GM23338 (cell line): Measurements from ENCODE around the gene RNF182. TPM values are rescaled to one million over a fixed set of nuclear protein-coding genes. Genes with fewer than 3 reads are reported as not detected.

Experiments used
- ATAC-seq: fragments of 200-7000 bp; cut with Tn5 transposase; 3 replicates; pipeline ENCODE4 v1.9.1; 2020
- DNase-seq: peaks from one replicate; pipeline ENCODE4 v3.0.0-alpha.2; 2015; ENCODE audit warnings: low spot score
- H2AFZ ChIP-seq: fragments of 200-600 bp; sonication (generic); 2 replicates; pipeline ENCODE4 v1.8.0; 2016; ENCODE audit warnings: antibody characterized with exemption, mild to moderate bottlenecking, moderate library complexity
- H3F3A ChIP-seq: fragments of 200-600 bp; sonication (generic); replicated peaks from 2 replicates; pipeline ENCODE4 v1.8.0; 2017; ENCODE audit warnings: antibody characterized with exemption, mixed run types, low read depth
- H3K27ac ChIP-seq: fragments of 200-600 bp; sonication (generic); 2 replicates; pipeline ENCODE4 v1.6.1; 2016; ENCODE audit warnings: low read depth
- H3K27me3 ChIP-seq: fragments of 200-600 bp; sonication (generic); 2 replicates; pipeline ENCODE4 v1.8.0; 2016; ENCODE audit warnings: mild to moderate bottlenecking, mixed run types, moderate library complexity; ENCODE audit not compliant: insufficient read depth
- H3K36me3 ChIP-seq: fragments of 200-600 bp; sonication (generic); 2 replicates; pipeline ENCODE4 v1.8.0; 2016; ENCODE audit warnings: mild to moderate bottlenecking; ENCODE audit not compliant: insufficient read depth
- H3K4me1 ChIP-seq: fragments of 200-600 bp; sonication (generic); 2 replicates; pipeline ENCODE4 v1.8.0; 2016; ENCODE audit warnings: mild to moderate bottlenecking, moderate library complexity; ENCODE audit not compliant: insufficient read depth
- H3K4me2 ChIP-seq: fragments of 200-600 bp; sonication (generic); 2 replicates; pipeline ENCODE4 v1.7.1; 2017; ENCODE audit warnings: mixed run types
- H3K4me3 ChIP-seq: fragments of 200-600 bp; sonication (generic); 2 replicates; pipeline ENCODE4 v1.6.1; 2016; ENCODE audit warnings: mixed run types
- H3K79me2 ChIP-seq: fragments of 200-600 bp; sonication (generic); replicated peaks from 2 replicates; pipeline ENCODE4 v1.8.0; 2017; ENCODE audit warnings: mild to moderate bottlenecking; ENCODE audit not compliant: insufficient read depth
- H3K9me2 ChIP-seq: fragments of 200-600 bp; sonication (generic); 2 replicates; pipeline ENCODE4 v1.8.0; 2017; ENCODE audit not compliant: insufficient read depth
- H4K20me1 ChIP-seq: fragments of 200-600 bp; sonication (generic); replicated peaks from 2 replicates; pipeline ENCODE4 v1.8.0; 2017; ENCODE audit warnings: mild to moderate bottlenecking; ENCODE audit not compliant: insufficient read depth
- H3K27ac Mint-ChIP-seq: 2 replicates; pipeline ENCODE4 v1.8.0; 2020; ENCODE audit warnings: inconsistent platforms, mild to moderate bottlenecking, moderate library complexity, mixed read lengths
- H3K27me3 Mint-ChIP-seq: 3 replicates; pipeline ENCODE4 v1.8.0; 2022; ENCODE audit warnings: low read depth, mild to moderate bottlenecking, moderate library complexity, mixed read lengths, inconsistent platforms; ENCODE audit not compliant: insufficient read depth, poor library complexity
- H3K36me3 Mint-ChIP-seq: 3 replicates; pipeline ENCODE4 v1.8.0; 2021; ENCODE audit warnings: low read depth, mild to moderate bottlenecking, inconsistent platforms, moderate library complexity, mixed read lengths
- H3K4me1 Mint-ChIP-seq: 3 replicates; pipeline ENCODE4 v1.8.0; 2020; ENCODE audit warnings: mild to moderate bottlenecking, inconsistent platforms, mixed read lengths
- H3K4me3 Mint-ChIP-seq: 3 replicates; pipeline ENCODE4 v1.8.0; 2021; ENCODE audit warnings: moderate library complexity, mild to moderate bottlenecking, inconsistent platforms, mixed read lengths
- H3K9me3 Mint-ChIP-seq: 3 replicates; pipeline ENCODE4 v1.8.0; 2020; ENCODE audit warnings: moderate library complexity, mild to moderate bottlenecking, inconsistent platforms, mixed read lengths
- CREB1 ChIP-seq: fragments of 250-450 bp; sonication (Bioruptor Pico); IDR thresholded peaks from 2 replicates; pipeline ENCODE4 v1.5.0; 2020; ENCODE audit warnings: low read depth, mild to moderate bottlenecking, moderate library complexity
- CTCF ChIP-seq, 2 experiments: fragments of 200-600 bp in 1 of 2; sonication (generic) in 1 of 2; conservative IDR thresholded peaks; 2 replicates each; pipeline versions ENCODE4 v1.5.1 to v1.6.1; 2016 to 2017; ENCODE audit warnings: antibody characterized with exemption in 2 of 2, low read depth in 2 of 2, mild to moderate bottlenecking in 2 of 2, moderate library complexity in 1 of 2
- EZH2 ChIP-seq: fragments of 200-600 bp; sonication (generic); IDR thresholded peaks from one replicate; pipeline ENCODE4 v1.8.0; 2017; ENCODE audit warnings: antibody characterized with exemption, mild to moderate bottlenecking, low read depth; ENCODE audit not compliant: unreplicated experiment
- EZH2phosphoT487 ChIP-seq: fragments of 200-600 bp; sonication (generic); IDR thresholded peaks from one replicate; pipeline ENCODE4 v1.8.1; 2018; ENCODE audit warnings: antibody characterized with exemption; ENCODE audit not compliant: unreplicated experiment
- JUNB ChIP-seq: IDR thresholded peaks from one replicate; pipeline ENCODE4 v1.6.1; 2016; ENCODE audit warnings: antibody characterized with exemption; ENCODE audit not compliant: unreplicated experiment
- NANOG ChIP-seq: IDR thresholded peaks from 2 replicates; pipeline ENCODE4 v1.6.1; 2016; ENCODE audit warnings: antibody characterized with exemption, borderline replicate concordance
- POLR2AphosphoS5 ChIP-seq: IDR thresholded peaks from 2 replicates; pipeline ENCODE4 v1.6.1; 2016; ENCODE audit warnings: antibody characterized with exemption, low read depth
- REST ChIP-seq: IDR thresholded peaks from one replicate; pipeline ENCODE4 v1.6.1; 2018; ENCODE audit warnings: antibody characterized with exemption; ENCODE audit not compliant: unreplicated experiment
- STAT1 ChIP-seq: IDR thresholded peaks from one replicate; pipeline ENCODE4 v1.6.1; 2016; ENCODE audit warnings: antibody characterized with exemption; ENCODE audit not compliant: unreplicated experiment
- ZNF331 ChIP-seq: fragments of 250-450 bp; sonication (Bioruptor Pico); IDR thresholded peaks from 2 replicates; pipeline ENCODE4 v1.5.0; 2020; ENCODE audit warnings: low read depth, mild to moderate bottlenecking, moderate library complexity
- polyA plus RNA-seq: library from polyadenylated mRNA; unstranded; fragments of >200 nt; fragmentation: Nextera tagmentation; extraction: Ambion mirVana; gene quantifications from 2 replicates; pipeline ENCODE4 v1.2.1, GENCODE V29; 2016
- total RNA-seq: library from RNA; depleted of rRNA; stranded (reverse); fragments of >200 nt; shearing (Covaris generic); gene quantifications from 2 replicates; pipeline ENCODE4 v1.2.3, GENCODE V29; 2014

Gene RNF182
- total and polyA plus RNA-seq, 2 experiments from 2014 or later = 3.2 to 9.8 TPM

GRCh38 chr6:13978102-13978640 lies 53.4 kb downstream of the RNF182 start:
- H3K4me3 ChIP-seq = no peak overlapping the region
- peaks cover 19% of the 10 kb centered on the region for H3K36me3 Mint-ChIP-seq
- no peaks in the 10 kb centered on the region for H3F3A ChIP-seq
- H3K4me1 Mint-ChIP-seq = peaks cover 13% of the 10 kb centered on the region; the same call in 2 of the 3 replicates
- no peak for ATAC-seq
- no peaks in the 10 kb centered on the region for H3K27me3 ChIP-seq
- H3K4me1 ChIP-seq = peaks cover 31% of the 10 kb centered on the region
- no peak for TF ChIP-seq CREB1 (CRISPR knock-in tag)
- TF ChIP-seq EZH2phosphoT487 = no peak
- TF ChIP-seq REST = no peak
- no peak for TF ChIP-seq NANOG
- no peak for TF ChIP-seq STAT1
- TF ChIP-seq POLR2AphosphoS5 = no peak
- no peak for TF ChIP-seq EZH2
- TF ChIP-seq CTCF (conservative IDR thresholded peaks at IDR 0.05; ENCODE audit: low read depth in 2 of 2) = no peak
- H3K36me3 ChIP-seq = peaks cover 10% of the 10 kb centered on the region
- no peak overlapping the region for H3K4me3 Mint-ChIP-seq
- peaks cover 4% of the 10 kb centered on the region; the same call in 1 of the 2 replicates for H3K9me2 ChIP-seq
- peaks cover 12% of the 10 kb centered on the region for H3K9me3 Mint-ChIP-seq
- no peak for DNase-seq
- H3K4me2 ChIP-seq = no peak overlapping the region
- no peak overlapping the region; the same call in 1 of the 2 replicates for H3K27ac Mint-ChIP-seq
- no peak overlapping the region for H3K27ac ChIP-seq
- no peaks in the 10 kb centered on the region for H4K20me1 ChIP-seq
- no peaks in the 10 kb centered on the region for H3K27me3 Mint-ChIP-seq
- H3K79me2 ChIP-seq = no peaks in the 10 kb centered on the region
- no peak overlapping the region for H2AFZ ChIP-seq

DNA sequence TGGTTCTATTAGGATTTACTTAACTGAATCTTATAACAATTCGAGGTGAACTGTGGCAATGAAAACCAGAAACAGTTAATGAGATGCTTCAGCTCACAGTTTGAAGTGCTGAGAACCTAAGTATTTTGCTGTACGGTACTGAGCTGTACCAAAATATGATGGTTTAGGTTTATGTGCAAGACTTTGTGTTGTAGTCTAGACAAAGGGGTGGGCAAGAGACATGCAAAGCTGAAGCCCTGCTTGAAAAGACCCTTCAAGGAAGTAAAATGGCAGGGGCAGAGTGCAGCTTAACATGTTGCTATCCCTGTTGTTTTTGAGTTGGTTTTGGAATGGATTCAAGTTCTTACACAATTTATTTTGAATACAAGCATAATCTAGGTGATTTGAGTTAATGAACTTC lies 54.0 kb downstream of the RNF182 start:
- no peak overlapping the region for H3K4me2 ChIP-seq
- H3K36me3 ChIP-seq = peaks cover 4% of the 10 kb centered on the region
- H3K27me3 ChIP-seq = no peaks in the 10 kb centered on the region
- Mint-ChIP-seq H3K4me1 (peaks cover 13% of the 10 kb centered on the region; the same call in 2 of the 3 replicates), H3K4me3 (no peak overlapping the region), H3K27me3 (no peaks in the 10 kb centered on the region), H3K27ac (no peak overlapping the region), H3K9me3 (peaks cover 6% of the 10 kb centered on the region), H3K36me3 (peaks cover 12% of the 10 kb centered on the region)
- peaks cover 31% of the 10 kb centered on the region for H3K4me1 ChIP-seq
- ATAC-seq = no peak
- no peak overlapping the region for H2AFZ ChIP-seq
- H3K4me3 ChIP-seq = no peak overlapping the region
- no peaks in the 10 kb centered on the region for H3K79me2 ChIP-seq
- no peak for DNase-seq
- H3F3A ChIP-seq = no peaks in the 10 kb centered on the region
- H3K27ac ChIP-seq = no peak overlapping the region
- H3K9me2 ChIP-seq = peaks cover 4% of the 10 kb centered on the region; the same call in 1 of the 2 replicates
- no peaks in the 10 kb centered on the region for H4K20me1 ChIP-seq
- TF ChIP-seq JUNB = no peak
- no peak for TF ChIP-seq REST
- TF ChIP-seq EZH2phosphoT487 = no peak
- TF ChIP-seq CTCF (conservative IDR thresholded peaks at IDR 0.05; ENCODE audit: low read depth in 2 of 2) = no peak
- TF ChIP-seq STAT1 = no peak
- TF ChIP-seq ZNF331 (CRISPR knock-in tag) = no peak
